HG02970 (cell line): Measurements from ENCODE around the gene CLMP.
"Not testable (repeated sequence)": the region's sequence is repeated elsewhere in the genome, so short reads cannot be mapped to it uniquely, and the experiment has no call there.

Experiments used
- ATAC-seq: cut with Tn5 transposase; IDR thresholded peaks from one replicate; pipeline ENCODE4 v1.9.1; 2021; ENCODE audit warnings: mild to moderate bottlenecking, moderate library complexity, moderate number of reproducible peaks; ENCODE audit not compliant: unreplicated experiment, low FRiP score

The CLMP gene

DNA sequence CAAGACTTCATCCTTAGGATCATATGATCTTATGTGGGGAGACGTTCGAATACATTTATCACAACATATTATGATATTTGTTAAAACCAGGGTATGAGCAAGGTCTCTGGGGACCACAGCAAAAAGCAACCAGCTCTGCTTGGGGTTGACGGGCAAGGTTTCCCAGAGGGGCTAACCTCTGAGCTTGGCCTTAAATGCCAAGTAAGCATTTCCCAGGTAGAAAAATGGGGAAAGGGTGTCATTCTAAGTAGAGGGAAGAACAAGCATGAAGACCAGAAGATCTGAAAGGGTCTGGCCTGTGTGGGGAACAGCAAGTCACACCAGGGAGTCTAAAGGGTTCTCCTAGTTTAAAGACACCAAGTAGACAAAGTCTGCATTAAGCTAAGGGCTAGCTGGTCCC lies 24.1 kb downstream of the CLMP start:
- no peak for ATAC-seq

DNA sequence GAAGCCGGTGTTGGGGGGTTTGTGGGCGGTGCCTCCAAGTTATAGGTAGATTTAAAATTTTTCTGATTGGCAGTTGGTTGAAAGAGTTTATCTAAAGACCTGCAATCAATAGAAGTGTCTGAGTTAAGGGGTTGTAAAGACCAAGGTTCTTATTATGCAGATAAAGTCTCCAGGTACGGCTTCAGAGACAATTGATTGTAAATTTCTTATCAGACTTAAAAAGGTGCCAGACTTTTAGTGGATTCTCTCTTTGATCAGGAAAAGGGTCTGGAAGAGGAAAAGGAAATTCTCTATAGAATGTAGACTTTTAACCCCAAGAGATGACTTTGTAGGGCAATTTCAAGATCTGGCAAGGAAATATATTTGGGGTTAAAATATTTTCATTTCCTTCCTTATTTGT lies 25.2 kb downstream of the CLMP start:
- no peak for ATAC-seq

DNA sequence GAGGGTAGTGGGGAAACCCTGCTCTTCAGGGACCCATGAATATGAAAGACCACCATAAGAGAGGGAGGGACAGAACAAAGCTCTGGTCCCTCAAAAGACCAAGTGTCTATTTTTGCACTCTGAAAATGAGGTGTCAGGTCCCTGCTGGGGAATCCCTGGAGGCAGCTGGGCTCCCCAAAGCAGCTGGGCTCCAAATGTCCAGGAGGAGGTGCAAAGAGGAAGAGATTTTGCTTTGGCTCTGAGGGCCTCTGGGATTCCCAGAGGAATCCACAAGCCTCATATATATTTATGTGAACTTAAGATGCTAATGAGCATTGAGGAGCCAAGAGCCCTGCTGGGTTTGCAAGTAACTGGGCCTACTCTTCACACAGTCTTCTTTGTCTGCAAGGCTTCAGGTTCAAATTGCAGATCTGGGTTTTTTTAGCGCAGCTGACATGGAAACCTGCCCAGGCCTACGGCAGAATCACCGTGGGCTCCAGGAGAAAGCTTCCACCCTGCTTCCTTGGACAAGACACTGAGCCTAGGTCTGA lies 26.0 kb downstream of the CLMP start:
- ATAC-seq, result no peak

DNA sequence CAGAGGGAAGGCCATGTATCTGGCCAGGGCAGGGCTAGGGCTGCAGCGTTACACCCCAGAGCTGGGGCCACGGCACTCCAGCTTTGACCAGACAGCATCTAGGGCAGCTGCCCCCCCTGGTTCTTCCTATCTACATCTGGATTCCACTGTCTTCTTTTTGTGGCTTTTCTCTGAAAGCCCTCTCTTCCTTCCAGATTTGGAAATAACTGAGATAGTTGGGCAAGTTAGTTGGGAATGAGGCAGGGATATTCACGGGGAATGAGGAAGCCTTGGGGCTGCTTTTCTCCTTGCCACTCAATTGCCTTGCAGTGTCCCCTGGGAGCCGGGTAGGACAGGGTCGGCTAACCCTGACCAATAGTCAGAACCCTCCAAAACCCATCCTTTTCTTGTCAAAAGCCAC lies 26.8 kb downstream of the CLMP start:
- no peak for ATAC-seq

DNA sequence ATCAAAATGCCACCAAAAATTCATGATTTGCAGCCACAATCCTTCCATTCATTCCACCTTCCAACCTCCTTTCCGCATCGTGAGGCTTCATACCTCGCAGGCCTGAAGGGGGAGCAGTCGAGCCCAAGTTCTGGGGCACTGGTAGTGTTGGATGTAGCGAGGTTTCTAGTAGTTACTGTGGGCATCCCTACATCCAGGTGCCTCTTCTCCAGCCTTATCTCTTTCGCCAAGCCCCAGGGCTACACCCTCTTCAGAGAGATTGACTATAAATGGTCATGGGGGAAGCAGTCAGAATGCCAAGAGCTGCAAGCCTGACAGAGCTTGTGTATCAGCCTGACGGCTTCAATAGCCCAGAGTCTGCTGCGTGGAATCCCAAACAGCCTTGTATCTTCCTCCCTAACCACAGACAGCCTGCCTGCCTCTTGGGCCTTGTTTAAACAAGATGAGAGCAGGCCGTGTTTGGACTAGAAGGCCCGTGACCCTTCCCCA lies 28.9 kb downstream of the CLMP start:
- ATAC-seq, result no peak

DNA sequence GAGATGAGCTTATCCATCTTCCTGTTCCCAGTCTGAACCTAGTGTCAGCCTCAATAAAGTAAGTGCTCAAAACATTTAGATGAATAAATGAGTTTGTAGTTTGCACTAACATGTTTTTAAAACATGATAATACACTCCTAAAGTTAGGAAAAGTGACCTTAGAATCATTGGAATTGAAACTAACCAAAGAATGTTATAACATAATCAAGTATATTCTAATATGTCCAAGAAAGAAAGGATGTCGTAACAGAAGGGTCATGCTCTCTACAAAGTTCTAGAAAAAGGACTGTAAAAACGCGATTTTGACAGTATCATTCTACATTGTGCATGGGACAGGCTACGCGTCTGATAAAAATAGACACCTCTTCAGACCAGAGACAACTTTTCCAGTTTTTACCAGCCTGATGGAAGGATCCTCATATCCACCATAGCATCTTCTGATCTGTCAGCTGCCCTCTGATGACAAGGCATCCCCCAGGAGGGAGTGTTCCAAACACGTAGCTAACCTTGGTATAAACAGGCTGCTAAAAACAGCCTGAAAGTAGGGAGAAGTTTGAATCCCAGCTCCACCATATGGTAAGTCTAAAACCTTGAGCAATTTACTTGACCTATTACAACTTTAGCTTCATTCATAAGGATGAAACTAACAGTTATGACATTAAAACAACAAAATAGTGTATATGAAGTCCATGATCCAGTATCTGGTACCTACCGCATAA lies 30.2 kb downstream of the CLMP start:
- no peak for ATAC-seq

DNA sequence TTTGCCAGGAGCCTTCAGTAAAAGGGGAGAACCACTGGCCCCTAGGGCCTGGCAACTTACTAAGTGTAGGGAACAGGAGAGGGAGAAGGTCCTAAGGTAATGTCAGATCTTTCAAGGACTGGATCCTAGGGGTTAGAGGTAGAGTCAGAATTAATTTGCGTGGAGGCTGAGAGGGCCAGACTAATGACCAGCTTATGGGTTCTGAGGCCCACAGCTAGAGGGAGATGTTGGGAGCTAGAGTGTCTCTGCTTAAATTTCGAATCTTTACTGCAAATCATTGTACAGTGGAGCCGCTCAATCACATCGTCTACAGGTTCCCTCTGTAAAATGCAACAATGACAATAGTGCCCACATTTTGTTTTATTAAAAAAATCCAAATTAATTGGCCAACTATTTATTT lies 31.4 kb downstream of the CLMP start:
- ATAC-seq, result no peak

DNA sequence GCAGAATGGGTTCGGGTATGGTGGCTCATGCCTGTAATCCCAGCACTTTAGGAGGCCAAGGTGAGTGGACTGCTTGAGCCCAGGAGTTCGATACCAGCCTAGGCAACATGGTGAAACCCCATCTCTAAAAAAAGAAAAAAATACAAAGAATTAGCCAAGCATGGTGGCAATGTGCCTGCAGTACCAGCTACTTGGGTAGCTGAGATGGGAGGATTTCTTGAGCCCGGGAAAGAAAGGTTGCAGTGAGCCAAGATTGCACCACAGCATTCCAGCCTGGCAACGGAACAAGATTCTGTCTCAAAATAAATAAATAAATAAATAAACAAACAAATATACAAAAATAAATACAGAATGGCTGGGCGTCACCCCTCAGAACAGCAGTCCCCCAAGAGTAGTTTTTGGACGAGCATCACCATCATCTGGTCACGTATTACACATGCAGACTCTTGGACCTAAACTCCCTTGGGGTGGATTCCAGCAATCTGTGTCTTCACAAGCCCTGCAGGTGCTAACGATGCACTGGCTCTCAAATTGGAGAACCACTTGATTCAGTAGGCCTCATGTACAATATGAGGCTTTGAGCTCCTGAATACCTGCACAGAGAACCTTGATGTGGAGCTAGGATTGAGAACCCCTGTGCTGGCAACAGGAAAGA lies 33.5 kb downstream of the CLMP start:
- no peak for ATAC-seq

DNA sequence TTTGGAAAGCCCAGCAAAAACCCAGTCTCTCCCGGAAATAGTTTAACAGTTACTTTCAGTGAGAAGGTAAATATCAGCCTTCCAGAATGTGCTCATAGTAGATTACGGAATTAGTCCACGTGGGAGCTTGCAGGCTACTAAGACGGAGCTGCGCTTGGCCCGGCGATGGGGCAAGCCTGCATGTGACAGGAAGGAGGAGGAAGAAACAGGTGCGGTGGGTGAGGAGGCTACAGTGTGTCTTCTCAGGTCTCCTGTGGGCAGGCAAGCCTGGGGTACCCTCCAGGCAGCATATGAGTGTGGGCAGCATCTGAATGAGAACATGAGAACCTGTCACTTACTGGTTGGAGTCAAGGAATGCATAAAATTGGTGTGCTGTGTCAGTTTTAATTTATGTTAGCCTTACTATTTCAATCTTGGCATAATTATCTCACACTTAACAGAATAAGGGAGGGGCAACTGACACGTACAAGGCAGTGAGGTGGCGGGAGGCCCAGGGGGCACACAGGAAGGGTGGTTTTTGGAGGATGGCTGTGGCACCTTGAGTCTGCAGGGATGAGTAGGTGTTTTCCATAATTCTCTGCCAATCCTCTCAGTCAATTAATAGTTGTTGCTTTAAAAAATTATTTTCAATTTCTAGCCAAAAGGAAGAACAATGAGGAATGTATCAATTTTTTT lies 35.7 kb downstream of the CLMP start:
- no peak for ATAC-seq

DNA sequence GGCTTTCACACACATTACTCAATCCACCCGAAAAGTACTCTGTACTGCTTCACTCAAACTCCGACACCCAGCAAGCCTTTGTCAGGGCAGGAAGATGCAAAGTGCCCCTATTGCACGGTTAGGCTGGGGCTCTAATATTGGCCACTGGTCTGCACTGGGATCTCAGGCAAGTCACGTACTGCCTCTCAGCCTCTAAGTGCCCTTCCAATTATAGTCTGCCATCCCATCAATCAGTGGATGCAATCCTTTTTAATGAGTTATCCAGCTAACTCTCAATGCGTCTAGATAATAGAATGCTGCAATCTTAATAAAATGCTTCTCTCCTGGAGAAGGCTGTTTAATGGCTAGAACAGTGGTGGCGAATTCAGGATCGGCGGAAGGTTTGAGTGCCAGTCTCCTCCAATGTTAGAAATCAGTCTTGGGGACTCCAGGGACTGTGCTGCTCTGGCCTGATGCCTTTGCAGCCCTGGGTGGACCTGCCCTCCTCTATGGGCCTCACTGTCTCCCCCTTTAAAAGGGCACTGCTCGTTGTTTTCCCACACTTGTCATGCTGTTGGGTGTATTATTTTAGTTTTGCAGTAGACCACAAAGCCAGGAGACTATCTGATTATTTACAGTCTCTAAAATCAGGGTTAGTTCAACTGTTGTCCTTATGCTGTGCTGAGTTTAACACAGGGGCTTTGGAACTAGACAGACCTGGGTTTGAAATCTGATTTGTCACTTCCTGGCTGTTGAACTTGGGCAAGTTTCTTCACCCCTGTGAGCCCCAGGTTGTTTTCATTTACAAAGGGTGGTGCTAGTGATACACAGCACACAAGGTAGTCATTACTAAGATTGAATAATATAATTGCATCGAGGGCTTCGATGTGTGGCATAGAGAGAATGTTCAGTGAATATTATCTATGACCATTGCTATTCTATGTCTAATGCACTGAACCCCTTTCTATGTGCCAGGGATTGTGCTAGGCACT lies 36.7 kb downstream of the CLMP start:
- no peak for ATAC-seq

DNA sequence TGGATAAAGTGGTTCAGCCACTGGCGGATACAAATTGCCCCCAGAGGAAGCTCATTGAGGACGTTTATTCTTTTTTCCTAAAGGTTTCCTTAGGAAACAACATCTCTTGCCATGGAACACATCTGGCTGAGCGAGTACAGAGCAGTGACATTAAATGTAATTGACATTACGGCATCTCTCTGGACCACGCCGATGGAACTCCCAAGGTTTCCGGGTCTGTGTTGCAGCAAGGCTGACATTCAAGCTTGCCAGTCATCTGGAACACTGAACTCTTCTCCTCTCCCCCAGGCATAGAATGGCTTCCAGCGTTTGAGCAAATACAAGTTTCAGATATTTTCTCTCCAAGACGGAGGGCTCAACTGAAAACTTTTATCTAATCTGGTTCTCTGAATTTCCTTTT lies 42.1 kb downstream of the CLMP start:
- ATAC-seq, result no peak

DNA sequence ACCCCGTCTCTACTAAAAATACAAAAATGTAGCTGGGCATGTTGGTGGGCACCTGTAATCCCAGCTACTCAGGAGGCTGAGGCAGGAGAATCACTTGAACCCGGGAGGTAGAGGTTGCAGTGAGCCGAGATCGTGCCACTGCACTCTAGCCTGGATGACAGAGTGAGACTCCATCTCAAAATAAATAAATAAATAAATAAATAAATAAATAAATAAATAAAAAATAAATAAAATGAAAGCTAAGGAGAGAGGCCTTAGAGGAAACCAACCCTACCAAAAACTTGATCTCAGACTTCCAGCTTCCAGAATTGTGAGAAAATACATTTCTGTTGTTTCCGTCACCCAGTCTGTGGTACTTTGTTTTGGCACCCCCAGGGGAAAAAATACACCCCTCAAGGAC lies 42.7 kb downstream of the CLMP start:
- ATAC-seq, result not testable (repeated sequence)

DNA sequence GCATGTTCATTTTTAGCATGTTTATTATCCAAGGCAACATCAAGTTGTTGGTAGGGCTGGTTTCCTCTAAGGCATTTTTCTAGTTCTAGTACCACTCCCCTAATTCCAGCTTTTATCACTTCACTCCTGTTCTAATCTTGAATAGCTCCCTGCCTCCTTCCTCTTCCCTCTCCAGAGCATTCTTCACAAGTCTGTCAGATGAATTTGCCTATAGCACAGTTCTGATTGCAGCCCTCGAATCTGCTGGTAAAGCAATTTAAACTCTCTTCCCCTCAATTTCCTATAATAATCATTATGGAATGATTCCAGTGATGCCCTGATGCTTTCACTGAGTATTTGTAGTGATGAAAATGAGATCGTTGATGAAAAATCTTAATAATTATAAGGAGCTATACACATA lies 43.3 kb downstream of the CLMP start:
- no peak for ATAC-seq

DNA sequence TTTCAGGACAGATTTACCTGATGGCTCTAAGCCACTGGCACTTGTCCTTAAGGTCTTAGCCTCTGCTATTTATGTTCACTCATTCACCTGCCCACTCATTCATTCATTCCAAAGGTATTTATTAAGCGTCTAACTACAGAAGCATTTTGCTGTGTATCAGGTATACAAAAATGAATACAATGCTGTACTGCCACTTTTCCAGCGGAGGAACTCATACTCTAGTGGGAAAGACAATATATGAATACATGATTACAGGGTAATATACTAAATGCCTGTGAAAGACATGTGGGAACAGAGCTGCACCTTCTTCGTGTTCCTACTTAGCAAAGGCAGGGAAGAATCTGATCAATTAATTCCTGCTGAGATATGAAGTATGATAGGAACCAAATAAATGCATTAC lies 43.7 kb downstream of the CLMP start:
- no peak for ATAC-seq

DNA sequence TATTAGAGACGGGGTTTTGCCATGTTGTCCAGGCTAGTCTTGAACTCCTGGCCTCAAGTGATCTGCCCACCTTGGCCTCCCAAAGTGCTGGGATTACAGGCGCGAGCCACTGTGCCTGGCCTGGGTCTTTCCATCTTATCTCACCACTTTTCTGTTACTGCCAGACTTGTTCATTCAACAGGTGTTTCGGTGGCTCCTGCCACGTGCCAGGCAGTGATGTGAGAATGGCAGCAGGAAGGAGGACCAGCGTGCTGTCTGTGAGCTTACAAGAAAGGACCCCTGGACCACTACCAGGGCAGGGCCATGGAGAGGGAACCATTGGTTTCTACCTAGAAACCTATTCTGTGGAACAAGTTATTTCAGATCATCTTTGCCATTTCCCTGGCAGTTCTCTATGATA lies 44.2 kb downstream of the CLMP start:
- ATAC-seq, result no peak

DNA sequence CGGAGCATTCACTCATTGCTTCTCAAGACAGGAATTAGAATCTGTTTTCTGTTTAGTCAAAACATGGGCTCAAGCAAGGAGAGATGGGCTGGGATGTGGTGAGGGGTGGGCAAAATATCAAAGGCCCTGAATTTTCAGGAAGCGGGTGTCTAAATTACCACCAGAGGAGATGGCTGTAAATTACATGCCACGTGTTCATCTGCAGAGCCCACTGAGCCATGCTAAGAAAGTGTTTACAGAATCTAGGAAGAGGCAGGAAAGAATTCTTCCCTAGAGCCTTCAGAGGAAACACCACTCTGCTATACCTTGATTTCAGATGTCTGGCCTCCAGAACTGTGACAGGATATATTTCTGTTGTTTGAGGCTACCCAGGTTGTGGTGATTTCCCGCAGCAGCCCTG lies 46.1 kb downstream of the CLMP start:
- ATAC-seq, result no peak

DNA sequence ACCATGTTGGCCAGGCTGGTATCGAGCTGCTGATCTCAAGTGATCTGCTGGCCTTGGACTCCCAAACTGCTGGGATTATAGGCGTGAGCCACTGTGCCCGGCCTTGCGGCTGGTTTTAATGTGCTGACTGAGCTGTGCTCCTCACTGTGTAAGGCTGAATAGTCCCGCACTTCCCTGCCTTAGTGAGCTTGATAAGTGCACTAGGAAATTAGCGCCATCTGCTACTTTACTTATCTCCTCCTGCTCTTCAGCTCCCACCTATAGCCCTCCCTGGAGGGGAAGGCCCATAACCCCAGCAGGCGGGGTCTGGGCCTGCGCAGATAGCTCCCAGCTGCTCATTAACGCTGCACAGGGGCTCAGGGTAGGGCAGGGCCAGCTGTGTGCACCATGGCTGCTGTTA lies 49.4 kb downstream of the CLMP start:
- no peak for ATAC-seq

DNA sequence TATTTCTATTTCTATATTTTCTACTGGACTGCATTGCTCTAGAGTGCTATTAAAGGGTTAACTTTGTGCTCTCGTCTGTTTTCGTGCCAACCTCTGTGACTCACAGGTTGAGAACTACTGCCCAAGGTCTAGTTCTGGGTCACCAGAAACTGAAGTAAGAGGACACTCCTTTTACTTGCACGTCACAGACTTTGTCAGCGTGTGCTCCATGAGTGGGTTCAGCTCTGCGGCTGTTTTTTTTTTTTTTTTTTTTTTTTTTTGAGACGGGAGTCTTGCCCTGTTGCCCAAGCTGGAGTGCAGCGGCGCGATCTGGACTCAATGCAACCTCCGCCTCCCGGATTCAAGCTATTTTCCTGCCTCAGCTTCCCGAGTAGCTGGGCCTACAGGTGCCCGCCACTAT lies 49.8 kb downstream of the CLMP start:
- ATAC-seq, result no peak

DNA sequence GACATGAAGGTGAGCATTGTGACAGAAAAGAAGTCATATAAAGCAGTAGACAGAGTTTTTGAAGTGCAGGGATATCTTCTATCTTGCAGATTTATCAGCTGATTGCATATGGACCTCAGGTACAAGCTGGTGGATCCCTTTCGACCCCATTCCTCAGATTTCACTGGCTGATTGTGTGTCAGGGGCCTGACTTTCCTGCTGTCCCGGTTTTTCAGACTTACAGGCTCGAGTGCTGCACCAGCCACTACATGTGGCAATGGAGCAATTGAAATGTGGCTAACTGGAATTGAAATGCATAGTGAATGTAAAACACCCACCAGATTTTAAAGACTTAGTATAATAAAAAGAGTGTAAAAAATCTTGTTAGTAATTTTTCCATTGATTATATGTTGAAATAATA lies 50.3 kb downstream of the CLMP start:
- ATAC-seq, result no peak

DNA sequence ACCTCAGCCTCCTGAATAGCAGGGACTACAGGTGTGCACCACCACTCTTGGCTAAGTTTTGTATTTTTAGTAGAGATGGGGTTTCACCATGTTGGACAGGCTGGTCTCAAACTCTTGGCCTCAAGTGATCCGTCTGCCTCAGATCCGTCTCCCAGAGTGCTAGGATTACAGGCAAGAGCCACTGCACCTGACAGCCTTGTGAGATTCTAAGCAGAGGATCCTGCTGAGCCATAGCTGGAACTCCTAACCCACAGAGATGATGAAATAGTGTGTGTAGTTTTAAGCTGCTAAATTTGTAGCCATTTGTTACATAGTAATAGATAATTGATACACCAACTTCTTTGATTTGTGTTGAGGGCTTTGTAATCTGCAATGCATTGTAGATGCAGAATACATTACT lies 51.1 kb downstream of the CLMP start:
- ATAC-seq, result no peak
